Jurkat, Clone E6-1 (cell line): ENCODE measurements around the gene PHACTR1.
A peak's percentile ranks its signal among the peaks of the same experiment; 100 is the strongest.
"Not testable (repeated sequence)": the region's sequence is repeated elsewhere in the genome, so short reads cannot be mapped to it uniquely, and the experiment has no call there.

ENCODE experiments used
- DNase-seq: peaks from one replicate; pipeline ENCODE4 v3.0.0-alpha.2; 2011; ENCODE audit warnings: low read depth, low spot score
- H3K4me3 ChIP-seq: 2 replicates; pipeline ENCODE4 v1.5.1; 2011; ENCODE audit warnings: mild to moderate bottlenecking, low read length, control low read depth, moderate library complexity

Gene PHACTR1

GRCh38 chr6:13319891-13320564 lies 603.5 kb downstream of the PHACTR1 start:
- H3K4me3 ChIP-seq, result no peak overlapping the region
- no peak for DNase-seq

- not testable (repeated sequence) for H3K4me3 ChIP-seq, DNase-seq
These were observed 609.5 kb downstream of the PHACTR1 start for GRCh38 chr6:13326031-13326586.

DNA sequence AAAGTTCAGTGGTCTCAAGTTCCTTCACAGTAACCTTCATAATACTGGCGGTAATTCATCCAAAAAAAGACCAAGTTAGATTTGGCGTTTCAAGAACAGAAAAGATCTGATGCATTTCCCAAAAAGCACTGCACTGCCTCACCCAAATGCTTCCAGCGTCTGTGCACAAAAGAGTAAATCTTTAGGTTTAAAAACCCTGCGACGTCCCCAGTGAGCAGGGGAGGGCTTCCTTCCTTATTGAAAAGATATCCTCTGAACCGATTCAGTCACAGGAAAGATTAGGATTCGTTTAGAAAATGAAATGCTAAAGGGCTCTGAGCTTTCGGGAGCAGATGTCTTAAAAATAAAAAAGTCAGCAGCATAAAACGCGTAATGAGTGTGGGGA lies 611.1 kb downstream of the PHACTR1 start:
- DNase-seq, result no peak
- H3K4me3 ChIP-seq, result peak overlapping the region; percentile 93

- H3K4me3 ChIP-seq, result peak within 1 kb of the TSS; percentile 93
- DNase-seq, result peak; percentile 80
These were observed 611.7 kb downstream of the PHACTR1 start, which contains the start of gene TBC1D7 for GRCh38 chr6:13328076-13328874. Gene TBC1D7 (minus strand): TSS chr6:13328537. CDS start chr6:13326898, 1,639 bp downstream.

DNA sequence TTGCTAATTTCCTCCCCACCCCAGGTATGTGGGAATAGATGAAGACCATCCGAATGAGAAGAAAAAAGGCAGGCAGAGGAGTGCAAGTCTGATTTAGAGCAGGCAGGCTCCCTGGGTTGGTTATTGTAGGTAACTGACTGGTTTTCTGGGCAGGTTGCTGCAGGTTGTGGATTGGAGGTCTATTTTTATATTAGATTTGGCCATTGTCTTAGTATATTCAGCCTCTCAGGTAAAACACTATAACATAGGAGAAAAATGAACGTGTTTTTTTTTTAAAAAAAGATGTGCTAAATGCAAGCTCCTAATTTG lies 612.3 kb downstream of the PHACTR1 start:
- no peak for DNase-seq

GRCh38 chr6:13331516-13332348 lies 615.2 kb downstream of the PHACTR1 start:
- DNase-seq, result no peak

More for the DNA sequence above, 612.3 kb downstream of the PHACTR1 start:
- H3K4me3 ChIP-seq, result peak overlapping the region; percentile 93

DNA sequence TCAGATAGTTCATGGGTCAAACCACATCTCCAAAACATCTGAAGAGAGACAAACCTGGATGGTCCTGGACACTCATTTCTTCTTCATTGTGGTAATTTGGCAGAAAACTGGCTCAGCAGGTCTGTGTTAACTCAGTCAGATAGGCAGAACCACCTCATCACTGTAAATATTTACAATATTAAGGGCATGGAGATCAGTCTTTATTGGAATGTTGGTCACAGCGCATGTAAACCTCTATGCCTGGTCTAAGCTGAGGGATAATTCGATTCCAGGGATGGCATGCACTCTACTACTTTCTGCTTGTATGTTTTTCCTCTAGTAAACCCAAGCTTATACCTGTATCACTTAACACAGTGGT lies 615.8 kb downstream of the PHACTR1 start:
- H3K4me3 ChIP-seq, result no peak overlapping the region
- no peak for DNase-seq

More at GRCh38 chr6:13331516-13332348, 615.2 kb downstream of the PHACTR1 start:
- H3K4me3 ChIP-seq, result no peak overlapping the region

DNA sequence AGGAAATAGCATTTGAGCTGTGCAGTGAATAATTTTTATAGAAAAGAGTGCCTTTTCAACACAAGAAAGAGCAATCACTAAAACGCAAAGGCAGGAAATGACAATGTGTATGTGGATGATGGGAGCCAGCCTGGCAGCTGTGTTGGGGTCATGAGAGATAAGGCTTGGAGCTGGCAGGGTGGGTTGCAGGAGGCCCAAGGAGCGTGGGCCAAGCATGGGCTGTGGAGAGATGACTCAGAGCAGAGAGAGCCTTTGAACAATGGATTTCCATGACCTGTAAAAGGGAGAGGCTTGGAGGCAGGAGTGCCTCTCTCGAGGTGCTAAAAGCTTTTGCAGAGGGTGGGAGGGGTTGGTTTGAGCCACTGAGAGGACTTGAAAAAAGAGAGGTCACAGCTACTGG lies 618.4 kb downstream of the PHACTR1 start:
- H3K4me3 ChIP-seq, result no peak overlapping the region
- no peak for DNase-seq

GRCh38 chr6:13336553-13336952 lies 620.0 kb downstream of the PHACTR1 start:
- DNase-seq, result peak; percentile 73
- no peak overlapping the region for H3K4me3 ChIP-seq

DNA sequence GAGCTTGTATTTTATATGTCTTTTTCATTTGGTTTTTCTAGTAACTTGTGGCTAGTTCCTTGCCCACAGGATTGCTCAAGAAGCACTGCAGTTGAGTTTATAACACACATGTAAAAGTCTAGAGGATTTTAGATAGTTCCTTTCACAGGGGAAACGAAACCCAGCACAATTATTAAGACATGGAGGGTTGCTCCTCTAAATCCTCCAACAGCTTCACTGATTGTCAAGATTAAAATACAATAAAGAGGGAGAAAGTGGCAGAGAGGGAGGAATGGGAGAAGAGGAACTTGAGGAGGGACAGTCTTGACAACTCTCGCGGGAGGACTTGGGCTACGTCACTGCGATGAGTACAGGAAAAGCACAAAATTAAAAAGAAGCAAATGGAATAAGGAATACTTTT lies 621.5 kb downstream of the PHACTR1 start:
- no peak for DNase-seq
- H3K4me3 ChIP-seq, result no peak overlapping the region
